HCT116 (cell line): ENCODE results near the gene RTN4RL1. TPM values are rescaled to one million over a fixed set of nuclear protein-coding genes. Genes with fewer than 3 reads are reported as not detected.

ENCODE experiments used
- ATAC-seq: fragments of 200-7000 bp; cut with Tn5 transposase; 2 replicates; pipeline ENCODE4 v1.9.1; 2020; ENCODE audit warnings: mild to moderate bottlenecking, moderate library complexity
- BruUV-seq: library from RNA; stranded (reverse); fragments of 400-500 nt; replicated peaks from 2 replicates; lab custom pipeline; 2021; lab: Mats Ljungman, UMichigan
- CTCF ChIA-PET: fragments of 300-600 bp; sonication (Branson Sonifier 250); formaldehyde crosslinking; loops from one replicate; lab custom pipeline; 2021; ENCODE audit warnings: antibody characterized with exemption; lab: Charles Lee
- POLR2A ChIA-PET: fragments of 300-600, 350-600 bp; sonication (Branson Sonifier 250); formaldehyde crosslinking; loops from one replicate; lab custom pipeline; 2021; ENCODE audit warnings: antibody characterized with exemption; lab: Charles Lee
- RAD21 ChIA-PET, 2 experiments: fragments of 300-600 bp; sonication (Branson Sonifier 250); formaldehyde crosslinking; loops; one replicate each; lab custom pipeline; 2023; ENCODE audit warnings: low total read pairs in 2 of 2; ENCODE audit not compliant: uncharacterized antibody in 2 of 2, unreplicated experiment in 2 of 2, low non-redundant PET in 1 of 2; lab: Charles Lee
- DNase-seq: peaks from one replicate; pipeline ENCODE4 v3.0.0-alpha.2; 2010; ENCODE audit warnings: low read depth, low spot score
- H2AFZ ChIP-seq: fragments of 200-600 bp; shearing (Covaris generic), sonication (generic); 2 replicates; pipeline ENCODE4 v1.6.1; 2017; ENCODE audit warnings: low read depth, mixed run types, mixed read lengths, antibody characterized with exemption, low read length; ENCODE audit not compliant: poor library complexity, severe bottlenecking
- H3K27ac ChIP-seq: 2 replicates; pipeline ENCODE4 v1.5.1; 2012; ENCODE audit warnings: low read depth, low read length
- H3K27me3 ChIP-seq: fragments of 200-600 bp; sonication (generic); 2 replicates; pipeline ENCODE4 v1.6.1; 2016; ENCODE audit warnings: mixed run types, low read length, mixed read lengths; ENCODE audit not compliant: insufficient read depth
- H3K36me3 ChIP-seq, 2 experiments: fragments of 200-500 bp in 1 of 2; fragments of 200-600 bp in 1 of 2; sonication (Bioruptor generic) in 1 of 2; sonication (generic) in 1 of 2; 2 replicates each; pipeline versions ENCODE4 v1.5.1 to v1.6.1; 2014 to 2016; ENCODE audit warnings: low read length in 2 of 2, inconsistent platforms in 1 of 2, mixed read lengths in 1 of 2, mixed run types in 1 of 2; ENCODE audit not compliant: insufficient read depth in 2 of 2, control insufficient read depth in 1 of 2
- H3K4me1 ChIP-seq, 2 experiments: fragments of 200-600 bp in 1 of 2; sonication (generic) in 1 of 2; 2 replicates each; pipeline versions ENCODE4 v1.5.1 to v1.6.1; 2012 to 2017; ENCODE audit warnings: low read length in 2 of 2, inconsistent platforms in 1 of 2, mild to moderate bottlenecking in 1 of 2, mixed read lengths in 1 of 2, mixed run types in 1 of 2, moderate library complexity in 1 of 2; ENCODE audit not compliant: insufficient read depth in 2 of 2, control insufficient read depth in 1 of 2
- H3K4me2 ChIP-seq: fragments of 200-600 bp; sonication (generic); 2 replicates; pipeline ENCODE4 v1.6.1; 2017; ENCODE audit warnings: mixed run types, low read length, mixed read lengths
- H3K4me3 ChIP-seq, 2 experiments: fragments of 200-600 bp in 1 of 2; sonication (generic) in 1 of 2; replicated peaks in 1 of 2; 2 replicates each; pipeline ENCODE4 v1.5.1; 2011 to 2016; ENCODE audit warnings: low read length in 2 of 2, control low read depth in 1 of 2, low read depth in 1 of 2, mild to moderate bottlenecking in 1 of 2, mixed read lengths in 1 of 2, mixed run types in 1 of 2
- H3K79me2 ChIP-seq: fragments of 200-600 bp; sonication (generic); 2 replicates; pipeline ENCODE4 v1.6.1; 2017; ENCODE audit warnings: mild to moderate bottlenecking, mixed run types, low read length, moderate library complexity, mixed read lengths; ENCODE audit not compliant: insufficient read depth
- H3K9ac ChIP-seq: fragments of 200-600 bp; sonication (generic); 2 replicates; pipeline ENCODE4 v1.6.1; 2016; ENCODE audit warnings: low read length, mixed read lengths
- H3K9me2 ChIP-seq: fragments of 200-600 bp; sonication (generic), shearing (Covaris generic); 2 replicates; pipeline ENCODE4 v1.6.1; 2017; ENCODE audit warnings: mixed run types, mild to moderate bottlenecking, moderate library complexity; ENCODE audit not compliant: insufficient read depth
- H3K9me3 ChIP-seq, 2 experiments: fragments of 200-500 bp in 1 of 2; fragments of 200-600 bp in 1 of 2; sonication (Bioruptor generic) in 1 of 2; sonication (generic) in 1 of 2; 2 replicates each; pipeline ENCODE4 v1.6.1; 2014 to 2017; ENCODE audit warnings: low read length in 2 of 2, mixed read lengths in 2 of 2, inconsistent platforms in 1 of 2, low read depth in 1 of 2, mild to moderate bottlenecking in 1 of 2, mixed run types in 1 of 2, moderate library complexity in 1 of 2; ENCODE audit not compliant: control insufficient read depth in 1 of 2, insufficient read depth in 1 of 2
- H4K20me1 ChIP-seq: fragments of 200-600 bp; sonication (generic), shearing (Covaris generic); 2 replicates; pipeline ENCODE4 v1.6.1; 2017; ENCODE audit warnings: mixed run types, mild to moderate bottlenecking, moderate library complexity; ENCODE audit not compliant: insufficient read depth
- CBX3 ChIP-seq: IDR thresholded peaks from 2 replicates; pipeline ENCODE4 v1.6.1; 2012; ENCODE audit warnings: low read depth
- CEBPB ChIP-seq: IDR thresholded peaks from 2 replicates; pipeline ENCODE4 v1.6.1; 2012; ENCODE audit warnings: low read depth
- EGR1 ChIP-seq: IDR thresholded peaks from 2 replicates; pipeline ENCODE4 v1.6.1; 2012; ENCODE audit warnings: low read depth
- ELF1 ChIP-seq: IDR thresholded peaks from 2 replicates; pipeline ENCODE4 v1.6.1; 2012; ENCODE audit warnings: low read depth, borderline replicate concordance
- EZH2 ChIP-seq: fragments of 200-600 bp; sonication (generic); IDR thresholded peaks from 2 replicates; pipeline ENCODE4 v1.6.1; 2017; ENCODE audit warnings: antibody characterized with exemption, mixed run types
- EZH2phosphoT487 ChIP-seq: fragments of 200-600 bp; IDR thresholded peaks from 2 replicates; pipeline ENCODE4 v1.6.1; 2018; ENCODE audit warnings: antibody characterized with exemption, borderline replicate concordance
- FOSL1 ChIP-seq: IDR thresholded peaks from 2 replicates; pipeline ENCODE4 v1.6.1; 2012; ENCODE audit warnings: low read depth
- JUND ChIP-seq: IDR thresholded peaks from 2 replicates; pipeline ENCODE4 v1.6.1; 2012
- POLR2A ChIP-seq: IDR thresholded peaks from 2 replicates; pipeline ENCODE4 v1.7.0; 2011; ENCODE audit warnings: borderline replicate concordance; ENCODE audit not compliant: insufficient read depth, insufficient read length; ENCODE audit errors: extremely low read depth
- SP1 ChIP-seq: IDR thresholded peaks from 2 replicates; pipeline ENCODE4 v1.6.1; 2012; ENCODE audit warnings: low read depth
- SRF ChIP-seq: IDR thresholded peaks from 2 replicates; pipeline ENCODE4 v1.6.1; 2012; ENCODE audit warnings: low read depth
- TCF7L2 ChIP-seq: IDR thresholded peaks from 2 replicates; pipeline ENCODE4 v1.7.0; 2011; ENCODE audit warnings: borderline replicate concordance, inconsistent platforms; ENCODE audit not compliant: insufficient read depth, insufficient read length; ENCODE audit errors: extremely low read depth
- YY1 ChIP-seq: IDR thresholded peaks from 2 replicates; pipeline ENCODE4 v1.6.1; 2011; ENCODE audit warnings: low read length, low read depth, moderate library complexity, mild to moderate bottlenecking; ENCODE audit not compliant: insufficient replicate concordance; ENCODE audit errors: extremely low read depth
- intact Hi-C: fragments of 100-400 bp; cut with micrococcal nuclease; formaldehyde crosslinking; loops from 2 replicates; pipeline ENCODE4 v1.10.0; 2022
- total RNA-seq: library from RNA; stranded (reverse); gene quantifications from one replicate; pipeline ENCODE4 v1.2.1, GENCODE V29; 2021; ENCODE audit not compliant: unreplicated experiment
- TF ChIP-seq, protein P1 (sequence below): IDR thresholded peaks from 2 replicates; pipeline ENCODE4 v1.6.1; 2012; ENCODE audit warnings: low read depth
- TF ChIP-seq, protein P2 (sequence below), 3 experiments: fragments of 200-600 bp in 1 of 3; sonication (generic) in 1 of 3; IDR thresholded peaks in 2 of 3; conservative IDR thresholded peaks in 1 of 3; 2 replicates each; pipeline ENCODE4 v1.5.1; 2012 to 2017; ENCODE audit warnings: low read depth in 2 of 3, low read length in 2 of 3, antibody characterized with exemption in 1 of 3, borderline replicate concordance in 1 of 3, control low read depth in 1 of 3, mild to moderate bottlenecking in 1 of 3, mixed read lengths in 1 of 3, mixed run types in 1 of 3, moderate library complexity in 1 of 3; ENCODE audit not compliant: insufficient read depth in 1 of 3
- TF ChIP-seq, protein P3 (sequence below): IDR thresholded peaks from 2 replicates; pipeline ENCODE4 v1.6.1; 2012

Gene RTN4RL1
- total RNA-seq, 1 experiment from 2014 or later: 3.7 TPM

DNA sequence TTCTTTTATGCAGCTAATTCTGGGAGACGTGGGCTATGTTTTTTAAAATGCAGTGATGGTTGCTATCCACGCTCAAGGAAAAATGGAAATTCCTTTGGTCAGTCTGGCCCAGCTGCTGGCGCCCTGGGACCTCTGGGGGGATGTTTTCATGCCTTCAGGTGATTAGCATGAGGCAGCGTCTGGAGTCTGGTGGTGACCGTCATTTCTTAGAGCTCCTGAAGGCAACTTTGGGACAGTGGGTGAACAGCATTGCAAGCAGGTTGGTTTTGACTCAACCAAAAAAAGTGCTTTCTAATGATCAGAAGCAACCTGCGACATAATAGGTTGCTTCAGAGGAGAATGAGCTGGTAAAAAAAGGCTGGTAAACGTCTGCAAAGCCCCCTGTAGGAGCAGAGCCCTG lies 113.0 kb downstream of the RTN4RL1 start (continued):
- TF ChIP-seq, protein P1, sequence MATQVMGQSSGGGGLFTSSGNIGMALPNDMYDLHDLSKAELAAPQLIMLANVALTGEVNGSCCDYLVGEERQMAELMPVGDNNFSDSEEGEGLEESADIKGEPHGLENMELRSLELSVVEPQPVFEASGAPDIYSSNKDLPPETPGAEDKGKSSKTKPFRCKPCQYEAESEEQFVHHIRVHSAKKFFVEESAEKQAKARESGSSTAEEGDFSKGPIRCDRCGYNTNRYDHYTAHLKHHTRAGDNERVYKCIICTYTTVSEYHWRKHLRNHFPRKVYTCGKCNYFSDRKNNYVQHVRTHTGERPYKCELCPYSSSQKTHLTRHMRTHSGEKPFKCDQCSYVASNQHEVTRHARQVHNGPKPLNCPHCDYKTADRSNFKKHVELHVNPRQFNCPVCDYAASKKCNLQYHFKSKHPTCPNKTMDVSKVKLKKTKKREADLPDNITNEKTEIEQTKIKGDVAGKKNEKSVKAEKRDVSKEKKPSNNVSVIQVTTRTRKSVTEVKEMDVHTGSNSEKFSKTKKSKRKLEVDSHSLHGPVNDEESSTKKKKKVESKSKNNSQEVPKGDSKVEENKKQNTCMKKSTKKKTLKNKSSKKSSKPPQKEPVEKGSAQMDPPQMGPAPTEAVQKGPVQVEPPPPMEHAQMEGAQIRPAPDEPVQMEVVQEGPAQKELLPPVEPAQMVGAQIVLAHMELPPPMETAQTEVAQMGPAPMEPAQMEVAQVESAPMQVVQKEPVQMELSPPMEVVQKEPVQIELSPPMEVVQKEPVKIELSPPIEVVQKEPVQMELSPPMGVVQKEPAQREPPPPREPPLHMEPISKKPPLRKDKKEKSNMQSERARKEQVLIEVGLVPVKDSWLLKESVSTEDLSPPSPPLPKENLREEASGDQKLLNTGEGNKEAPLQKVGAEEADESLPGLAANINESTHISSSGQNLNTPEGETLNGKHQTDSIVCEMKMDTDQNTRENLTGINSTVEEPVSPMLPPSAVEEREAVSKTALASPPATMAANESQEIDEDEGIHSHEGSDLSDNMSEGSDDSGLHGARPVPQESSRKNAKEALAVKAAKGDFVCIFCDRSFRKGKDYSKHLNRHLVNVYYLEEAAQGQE: no peak
- TF ChIP-seq FOSL1: no peak
- no peak for TF ChIP-seq POLR2A
- TF ChIP-seq YY1: no peak
- no peak for TF ChIP-seq SRF
- no peak for TF ChIP-seq EZH2phosphoT487
- TF ChIP-seq, all 23 proteins: peak for 0

DNA sequence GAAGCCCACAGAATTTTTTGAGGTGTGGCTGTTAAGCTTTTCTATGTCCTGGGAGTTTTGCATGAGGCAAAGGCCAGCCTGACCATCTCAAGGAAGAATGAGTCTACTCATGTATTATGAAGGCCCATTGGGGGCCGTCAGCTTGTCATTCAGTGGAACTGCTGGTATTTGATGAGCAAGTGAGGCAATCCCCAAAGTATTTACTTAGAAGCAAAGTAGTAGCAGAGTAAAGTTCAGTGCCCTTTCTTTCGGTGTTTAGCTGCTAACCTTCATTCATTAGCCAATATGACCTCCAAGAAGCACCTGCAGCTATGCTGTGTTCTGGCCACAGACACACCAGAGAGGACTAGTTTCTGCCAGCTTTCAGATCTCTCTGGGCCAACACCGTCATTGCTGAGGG lies 115.1 kb downstream of the RTN4RL1 start:
- H3K36me3 ChIP-seq: no peaks in the 10 kb centered on the region
- DNase-seq: no peak
- no peaks in the 10 kb centered on the region for H3K9me3 ChIP-seq
- RAD21 ChIA-PET: interaction anchor here in 1 of 2 experiments (2.3 kb wide), 1 partner anchor 115 kb away, joined by 14 read pairs; the partner anchor contains the start of gene RTN4RL1
- no peaks in the 10 kb centered on the region for H3K9me2 ChIP-seq
- CTCF ChIA-PET: interaction anchor here (2.5 to 2.6 kb wide), 2 partner anchors 115 to 335 kb away, joined by 30 to 76 read pairs; partner anchors contain the start of gene RTN4RL1
- no peaks in the 10 kb centered on the region for H4K20me1 ChIP-seq
- H3K4me3 ChIP-seq: no peak overlapping the region
- no peak overlapping the region for H3K9ac ChIP-seq
- no peak overlapping the region for H2AFZ ChIP-seq
- ATAC-seq: no peak
- no peak overlapping the region for H3K27ac ChIP-seq
- intact Hi-C loops: loop anchor here (2.0 kb wide), 2 partner anchors 121 to 335 kb away; partner anchors contain the start of gene DPH1
- H3K27me3 ChIP-seq: peaks cover 27% of the 10 kb centered on the region
- no peak overlapping the region for H3K4me2 ChIP-seq
- POLR2A ChIA-PET: no interaction called here
- H3K79me2 ChIP-seq: no peaks in the 10 kb centered on the region
- no TSS peak for BruUV-seq
- H3K4me1 ChIP-seq: no peaks in the 10 kb centered on the region; a peak in 1 of 4 replicates
- TF ChIP-seq, protein P1: no peak
- TF ChIP-seq CBX3 (no peak), ELF1 (no peak), EZH2 (no peak), SP1 (no peak), EGR1 (no peak), JUND (no peak), TCF7L2 (no peak), YY1 (no peak), SRF (no peak), CEBPB (no peak)
- TF ChIP-seq, protein P2, sequence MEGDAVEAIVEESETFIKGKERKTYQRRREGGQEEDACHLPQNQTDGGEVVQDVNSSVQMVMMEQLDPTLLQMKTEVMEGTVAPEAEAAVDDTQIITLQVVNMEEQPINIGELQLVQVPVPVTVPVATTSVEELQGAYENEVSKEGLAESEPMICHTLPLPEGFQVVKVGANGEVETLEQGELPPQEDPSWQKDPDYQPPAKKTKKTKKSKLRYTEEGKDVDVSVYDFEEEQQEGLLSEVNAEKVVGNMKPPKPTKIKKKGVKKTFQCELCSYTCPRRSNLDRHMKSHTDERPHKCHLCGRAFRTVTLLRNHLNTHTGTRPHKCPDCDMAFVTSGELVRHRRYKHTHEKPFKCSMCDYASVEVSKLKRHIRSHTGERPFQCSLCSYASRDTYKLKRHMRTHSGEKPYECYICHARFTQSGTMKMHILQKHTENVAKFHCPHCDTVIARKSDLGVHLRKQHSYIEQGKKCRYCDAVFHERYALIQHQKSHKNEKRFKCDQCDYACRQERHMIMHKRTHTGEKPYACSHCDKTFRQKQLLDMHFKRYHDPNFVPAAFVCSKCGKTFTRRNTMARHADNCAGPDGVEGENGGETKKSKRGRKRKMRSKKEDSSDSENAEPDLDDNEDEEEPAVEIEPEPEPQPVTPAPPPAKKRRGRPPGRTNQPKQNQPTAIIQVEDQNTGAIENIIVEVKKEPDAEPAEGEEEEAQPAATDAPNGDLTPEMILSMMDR (IDR thresholded peaks at IDR 0.05 in 2 of 3, conservative IDR thresholded peaks at IDR 0.05 in 1 of 3; ENCODE audit: borderline replicate concordance in 1 of 3, insufficient read depth in 1 of 3, low read depth in 2 of 3, low read length in 2 of 3): no peak
- TF ChIP-seq, protein P3, sequence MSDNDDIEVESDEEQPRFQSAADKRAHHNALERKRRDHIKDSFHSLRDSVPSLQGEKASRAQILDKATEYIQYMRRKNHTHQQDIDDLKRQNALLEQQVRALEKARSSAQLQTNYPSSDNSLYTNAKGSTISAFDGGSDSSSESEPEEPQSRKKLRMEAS: no peak
